K562 (cell line): ENCODE measurements around the gene BSN. TPM values are rescaled to one million over a fixed set of nuclear protein-coding genes. Genes with fewer than 3 reads are reported as not detected.

Source experiments
- ATAC-seq: fragments of 200-7000 bp; cut with Tn5 transposase; 3 replicates; pipeline ENCODE4 v1.9.1; 2020; ENCODE audit warnings: moderate library complexity
- BruUV-seq: library from RNA; stranded (reverse); fragments of 400-500 nt; replicated peaks from 2 replicates; lab custom pipeline; 2021; lab: Mats Ljungman, UMichigan
- CTCF ChIA-PET: fragments of 300-600 bp; formaldehyde crosslinking; extraction: SDS; loops from one replicate; lab custom pipeline; 2021; ENCODE audit warnings: low intra/inter-chr PET ratio; lab: Yijun Ruan, JAX
- POLR2A ChIA-PET: fragments of 300-600, 350-650 bp; sonication (Branson Sonifier 250); formaldehyde crosslinking; extraction: SDS; loops from one replicate; lab custom pipeline; 2021; ENCODE audit warnings: antibody characterized with exemption, inconsistent platforms; lab: Yijun Ruan, JAX
- DNase-seq, 4 experiments: peaks; one replicate each; pipeline versions ENCODE4 v3.0.0 to v3.0.0-alpha.2; 2011 to 2018; ENCODE audit warnings: low spot score in 3 of 4, mixed read lengths in 3 of 4; ENCODE audit errors: extremely low read depth in 1 of 4
- FAIRE-seq: peaks from 2 replicates; lab custom pipeline; 2011; peaks lifted over from hg19 to GRCh38; lab: Jason Lieb, UNC
- H2AFZ ChIP-seq: 2 replicates; pipeline ENCODE4 v1.6.0; 2011; ENCODE audit warnings: low read depth, low read length, control low read depth, inconsistent platforms
- H3K27ac ChIP-seq: fragments of 200-600 bp; 3 replicates; pipeline ENCODE4 v1.8.0; 2011; ENCODE audit warnings: low read depth, mild to moderate bottlenecking, control low read depth, inconsistent platforms, low read length, moderate library complexity, mixed read lengths; ENCODE audit errors: extremely low read depth
- H3K27me3 ChIP-seq, 2 experiments: fragments of 300-600 bp in 1 of 2; 2 replicates in 1 of 2; 3 replicates in 1 of 2; pipeline versions ENCODE4 v1.6.0 to v1.8.0; 2011; ENCODE audit warnings: inconsistent platforms in 2 of 2, low read length in 2 of 2, mild to moderate bottlenecking in 1 of 2, mixed read lengths in 1 of 2, moderate library complexity in 1 of 2; ENCODE audit not compliant: control insufficient read depth in 2 of 2, insufficient read depth in 2 of 2
- H3K36me3 ChIP-seq: fragments of 300-600 bp; 3 replicates; pipeline ENCODE4 v1.8.0; 2011; ENCODE audit warnings: mild to moderate bottlenecking, low read length, inconsistent platforms; ENCODE audit not compliant: control insufficient read depth, insufficient read depth
- H3K4me1 ChIP-seq, 2 experiments: fragments of 200-600 bp in 1 of 2; replicated peaks in 1 of 2; 2 replicates in 1 of 2; 3 replicates in 1 of 2; pipeline versions ENCODE4 v1.5.1 to v1.8.0; 2011; ENCODE audit warnings: inconsistent platforms in 2 of 2, low read length in 2 of 2, mild to moderate bottlenecking in 1 of 2, mixed read lengths in 1 of 2, moderate library complexity in 1 of 2; ENCODE audit not compliant: control insufficient read depth in 2 of 2, insufficient read depth in 2 of 2
- H3K4me2 ChIP-seq: 2 replicates; pipeline ENCODE4 v1.6.1; 2011; ENCODE audit warnings: low read length, control low read depth, inconsistent platforms, mixed read lengths; ENCODE audit not compliant: insufficient read depth
- H3K4me3 ChIP-seq: fragments of 200-600 bp; sonication (generic), shearing (Covaris generic); 2 replicates; pipeline ENCODE4 v1.5.1; 2016; ENCODE audit warnings: control low read depth, inconsistent platforms
- H3K79me2 ChIP-seq: fragments of 200-600 bp; 3 replicates; pipeline ENCODE4 v1.8.0; 2011; ENCODE audit warnings: low read length, inconsistent platforms; ENCODE audit not compliant: control insufficient read depth, insufficient read depth
- H3K9ac ChIP-seq, 2 experiments: 2 replicates each; pipeline versions ENCODE4 v1.6.0 to v1.6.1; 2011; ENCODE audit warnings: low read depth in 2 of 2, low read length in 2 of 2, control low read depth in 1 of 2, inconsistent platforms in 1 of 2, mild to moderate bottlenecking in 1 of 2, mixed read lengths in 1 of 2; ENCODE audit not compliant: insufficient read depth in 1 of 2
- H3K9me1 ChIP-seq: one replicate; pipeline ENCODE4 v1.6.0; 2011; ENCODE audit warnings: inconsistent platforms, mild to moderate bottlenecking, low read length, moderate library complexity; ENCODE audit not compliant: control insufficient read depth, insufficient read depth
- H3K9me3 ChIP-seq: replicated peaks from 2 replicates; pipeline ENCODE4 v1.5.1; 2011; ENCODE audit warnings: low read depth, low read length, inconsistent platforms; ENCODE audit not compliant: control insufficient read depth, insufficient read depth
- H4K20me1 ChIP-seq: replicated peaks from 2 replicates; pipeline ENCODE4 v1.6.1; 2011; ENCODE audit warnings: low read length, inconsistent platforms, mixed read lengths; ENCODE audit not compliant: control insufficient read depth, insufficient read depth
- ARID2 ChIP-seq: fragments of 450-650 bp; IDR thresholded peaks from 2 replicates; pipeline ENCODE4 v1.6.1; 2017; ENCODE audit warnings: antibody characterized with exemption, mild to moderate bottlenecking
- CGGBP1 ChIP-seq: fragments of 250-450 bp; sonication (Bioruptor Pico); IDR thresholded peaks from 2 replicates; pipeline ENCODE4 v1.9.0; 2021; ENCODE audit warnings: mild to moderate bottlenecking
- DIDO1 ChIP-seq: fragments of 450-650 bp; IDR thresholded peaks from 2 replicates; pipeline ENCODE4 v1.6.1; 2016; ENCODE audit warnings: low read depth, missing biosample characterization, missing genetic modification characterization
- ELK1 ChIP-seq: sonication (generic); formaldehyde crosslinking; IDR thresholded peaks from 2 replicates; pipeline ENCODE4 v1.8.1; 2022; ENCODE audit warnings: missing genetic modification reagents
- HNRNPL ChIP-seq: fragments of 200-400 bp; formaldehyde crosslinking; IDR thresholded peaks from 2 replicates; pipeline ENCODE4 v1.6.1; 2017; ENCODE audit warnings: low read depth, mild to moderate bottlenecking, low read length
- ID3 ChIP-seq, 2 experiments: fragments of 250-450 bp in 1 of 2; fragments of 450-650 bp in 1 of 2; sonication (Bioruptor Pico) in 1 of 2; IDR thresholded peaks; 2 replicates each; pipeline versions ENCODE4 v1.6.1 to v1.8.0; 2016 to 2021; ENCODE audit warnings: mild to moderate bottlenecking in 2 of 2, moderate library complexity in 2 of 2, missing compliant biosample characterization in 1 of 2, missing genetic modification characterization in 1 of 2
- SMARCA5 ChIP-seq: fragments of 450-650 bp; IDR thresholded peaks from 2 replicates; pipeline ENCODE4 v1.6.1; 2016
- SNIP1 ChIP-seq: fragments of 450-650 bp; IDR thresholded peaks from 2 replicates; pipeline ENCODE4 v1.7.1; 2017; ENCODE audit warnings: low read depth, mild to moderate bottlenecking
- SNRNP70 ChIP-seq: fragments of 200-400 bp; formaldehyde crosslinking; optimal IDR thresholded peaks from 2 replicates; pipeline ENCODE3; 2017; ENCODE audit warnings: low read depth, low read length
- SRSF9 ChIP-seq: fragments of 200-400 bp; formaldehyde crosslinking; IDR thresholded peaks from 2 replicates; pipeline ENCODE4 v1.6.1; 2017; ENCODE audit warnings: low read depth, low read length, borderline replicate concordance
- SUPT5H ChIP-seq: fragments of 450-650 bp; IDR thresholded peaks from 2 replicates; pipeline ENCODE4 v1.6.1; 2016
- ZNF212 ChIP-seq: fragments of 450-650 bp; formaldehyde crosslinking; IDR thresholded peaks from 2 replicates; pipeline ENCODE4 v1.4.0; 2020; ENCODE audit warnings: mild to moderate bottlenecking
- ZNF274 ChIP-seq: IDR thresholded peaks from 2 replicates; pipeline ENCODE4 v1.6.1; 2011; ENCODE audit warnings: low read depth, mild to moderate bottlenecking, low read length, moderate library complexity, borderline replicate concordance
- ZNF280B ChIP-seq: fragments of 250-450 bp; sonication (Bioruptor Pico); IDR thresholded peaks from 2 replicates; pipeline ENCODE4 v1.5.1; 2021; ENCODE audit warnings: mild to moderate bottlenecking
- ZNF311 ChIP-seq: fragments of 250-450 bp; sonication (Bioruptor Pico); IDR thresholded peaks from 2 replicates; pipeline ENCODE4 v1.4.0; 2020; ENCODE audit warnings: mild to moderate bottlenecking, moderate library complexity
- ZNF507 ChIP-seq: conservative IDR thresholded peaks from 2 replicates; pipeline ENCODE4 v1.6.1; 2017; ENCODE audit warnings: missing genetic modification characterization, missing compliant biosample characterization
- ZNF639 ChIP-seq, 2 experiments: fragments of 200-800 bp in 1 of 2; sonication (Bioruptor generic) in 1 of 2; sonication (generic) in 1 of 2; formaldehyde crosslinking in 1 of 2; IDR thresholded peaks in 1 of 2; conservative IDR thresholded peaks in 1 of 2; 2 replicates each; pipeline versions ENCODE4 v1.5.0 to v1.6.1; 2016 to 2020; ENCODE audit warnings: missing compliant biosample characterization in 1 of 2, missing genetic modification characterization in 1 of 2, missing genetic modification reagents in 1 of 2
- WGBS: fragments of 100-300 bp; shearing (Covaris generic); methylation state at CpG from one replicate; pipeline ENCODE4 v1.1.6; 2016; ENCODE audit warnings: low coverage, mixed read lengths; ENCODE audit not compliant: insufficient coverage; ENCODE audit errors: missing lambda C conversion rate; 5-methylcytosine and 5-hydroxymethylcytosine counted together
- in situ Hi-C: fragments of 300-500 bp; cut with MboI; formaldehyde crosslinking; loops from 4 replicates; pipeline ENCODE4 v1.15.0; 2018; ENCODE audit warnings: inconsistent platforms, mixed read lengths
- intact Hi-C: fragments of 100-400 bp; cut with micrococcal nuclease; formaldehyde crosslinking; loops from 2 replicates; pipeline ENCODE4 v1.14.2; 2022
- polyA plus RNA-seq, 8 experiments: library from polyadenylated mRNA; depleted of rRNA in 4 of 8; stranded (reverse) in 5 of 8; unstranded in 3 of 8; fragments of >200 nt; fragmentation: Nextera tagmentation in 2 of 8; fragmentation: Illumina TruSeq in 1 of 8; extraction: Ambion mirVana in 2 of 8; extraction: Trizol in 1 of 8; gene quantifications; 2 replicates each; pipeline versions ENCODE4 v1.2.1 to v1.2.3, GENCODE V29; 2011 to 2014; ENCODE audit warnings: inconsistent platforms in 1 of 8, missing spikeins in 1 of 8
- total RNA-seq, 7 experiments: library from RNA; depleted of rRNA in 6 of 7; stranded (reverse); fragments of >200 nt in 6 of 7; fragmentation: Illumina TruSeq in 2 of 7; extraction: Trizol in 2 of 7; gene quantifications; 2 replicates each; pipeline versions ENCODE4 v1.2.1 to v1.2.3, GENCODE V29; 2011 to 2021; ENCODE audit warnings: low replicate concordance in 1 of 7

Gene BSN
- total and polyA plus RNA-seq, 9 of the 15 experiments (the other 6 are each of a cell fraction or from before 2014, with no cell fraction given) = 0.03 to 1.5 (median 0.29) TPM

- no TSS peak for BruUV-seq
- ATAC-seq (no peak), DNase-seq (no peak), FAIRE-seq (no peak)
- no peak for TF ChIP-seq SRSF9
- TF ChIP-seq DIDO1 (tag) = no peak
- no peak for TF ChIP-seq SNIP1
- TF ChIP-seq SMARCA5 = no peak
- TF ChIP-seq ZNF311 (CRISPR knock-in tag) = no peak
- TF ChIP-seq ARID2 = no peak
- no peak for TF ChIP-seq ZNF274
- no peak for TF ChIP-seq HNRNPL
- TF ChIP-seq ZNF280B = no peak
- no peak for TF ChIP-seq SUPT5H
- TF ChIP-seq ZNF212 (CRISPR knock-in tag) = no peak
- no peak for TF ChIP-seq ELK1 (CRISPR knock-in tag)
- TF ChIP-seq ZNF507 (tag) = no peak
- TF ChIP-seq ID3 (CRISPR knock-in tag; IDR thresholded peaks at IDR 0.05) = no peak
- no peak for TF ChIP-seq ID3 (tag; IDR thresholded peaks at IDR 0.05)
- TF ChIP-seq CGGBP1 = no peak
- no peak for TF ChIP-seq SNRNP70
- TF ChIP-seq ZNF639 (CRISPR knock-in tag; conservative IDR thresholded peaks at IDR 0.05 in 1 of 2, IDR thresholded peaks at IDR 0.05 in 1 of 2) = no peak
- Histone ChIP-seq H3K9me1 (no peaks in the 10 kb centered on the region), H3K9ac (no peak overlapping the region), H3K4me1 (no peaks in the 10 kb centered on the region; a peak in 1 of 5 replicates), H3K9me3 (no peaks in the 10 kb centered on the region), H3K27me3 (no peaks in the 10 kb centered on the region), H2AFZ (no peak overlapping the region), H3K36me3 (peaks cover 25% of the 10 kb centered on the region; the same call in 2 of the 3 replicates), H3K79me2 (no peaks in the 10 kb centered on the region), H3K4me3 (no peak overlapping the region), H3K4me2 (no peak overlapping the region), H3K27ac (no peak overlapping the region), H4K20me1 (no peaks in the 10 kb centered on the region)
- WGBS = 100% methylated on average over 4 of the region's 11 CpGs
- ChIA-PET CTCF (interaction anchor here (0.6 kb wide), 1 partner anchor 466 kb away, joined by 4 read pairs; no protein-coding TSS in a partner anchor), POLR2A (interaction anchor here (1.1 to 1.3 kb wide), 2 partner anchors 9 to 12 kb away, joined by 4 to 5 read pairs; partner anchors contain the start of gene GMPPB)
- in situ Hi-C loops = no loop called here
- intact Hi-C loops = no loop called here
Measured at GRCh38 chr3:49712166-49712565, 157.9 kb downstream of the BSN start.
